HG02610 (cell line): ENCODE data around the gene MYO16.

Experiments used
- ATAC-seq: cut with Tn5 transposase; IDR thresholded peaks from one replicate; pipeline ENCODE4 v1.9.1; 2021; ENCODE audit warnings: mild to moderate bottlenecking, moderate library complexity; ENCODE audit not compliant: unreplicated experiment

The MYO16 gene

DNA sequence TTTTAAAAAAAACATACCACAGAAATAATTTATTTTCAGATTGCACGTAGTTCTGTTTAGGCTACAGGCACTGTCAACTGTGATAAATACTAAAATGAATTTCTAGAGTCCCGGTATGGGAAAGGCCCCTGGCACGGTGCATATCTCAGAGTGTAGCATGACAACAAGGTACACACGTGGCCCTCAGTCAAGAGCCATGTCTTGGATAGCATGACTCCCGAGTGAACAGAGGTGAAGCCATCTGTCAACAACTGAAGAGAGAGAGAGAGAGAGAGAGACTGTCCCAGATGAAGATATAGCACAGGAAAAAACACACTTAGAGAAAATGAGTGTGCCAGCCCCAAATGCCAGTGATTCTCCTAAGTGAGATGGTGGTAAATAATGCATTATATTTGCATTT lies 297.5 kb downstream of the MYO16 start:
- no peak for ATAC-seq

DNA sequence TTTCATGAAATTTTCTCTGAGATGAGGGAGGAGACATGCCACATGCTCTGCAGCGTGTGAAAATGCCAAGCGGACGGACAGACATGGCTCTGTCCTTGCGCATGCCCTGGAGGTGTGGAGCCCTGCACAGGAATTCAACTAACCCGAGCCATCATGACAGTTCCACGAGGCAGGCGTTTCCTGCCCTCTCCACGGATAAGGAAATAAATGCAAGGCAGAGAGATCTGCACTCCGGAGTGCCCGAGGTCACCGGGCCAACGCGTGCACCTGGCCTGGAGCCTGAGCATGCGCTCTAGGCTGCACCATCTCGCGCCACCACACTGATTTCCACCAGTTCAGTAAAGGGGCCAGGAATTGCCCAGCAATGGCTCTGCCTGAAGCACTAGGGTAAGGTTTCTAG lies 298.2 kb downstream of the MYO16 start:
- ATAC-seq = no peak

DNA sequence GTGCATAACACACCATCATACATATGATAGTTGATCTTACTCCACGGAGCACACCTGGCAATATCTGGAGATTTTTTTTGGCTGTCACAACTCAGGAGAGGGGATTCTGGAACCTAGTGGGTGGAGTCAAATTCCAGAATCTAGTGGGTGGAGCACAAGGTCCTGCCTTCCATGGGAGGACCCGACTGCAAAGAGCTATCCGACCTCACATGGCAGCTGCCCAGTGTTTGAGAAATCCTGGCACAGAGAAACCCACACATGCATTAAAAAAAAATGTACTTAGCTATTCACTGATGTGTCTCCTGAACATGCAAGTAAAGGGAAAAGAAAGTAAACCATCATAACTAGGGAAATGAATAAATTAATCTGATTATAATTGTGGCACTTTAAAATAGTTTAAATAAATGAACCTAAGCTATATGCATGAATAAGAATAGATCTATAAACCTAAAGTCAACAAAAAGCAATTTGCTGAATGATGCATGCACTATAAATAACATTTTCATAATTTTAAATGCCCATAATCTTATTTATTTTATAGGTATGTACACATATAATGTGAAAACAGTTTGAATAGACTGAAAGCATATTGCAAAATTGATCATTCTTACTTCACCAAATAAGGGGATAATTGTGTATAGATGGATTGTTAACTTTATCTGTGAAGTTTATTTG lies 300.3 kb downstream of the MYO16 start:
- ATAC-seq = no peak

DNA sequence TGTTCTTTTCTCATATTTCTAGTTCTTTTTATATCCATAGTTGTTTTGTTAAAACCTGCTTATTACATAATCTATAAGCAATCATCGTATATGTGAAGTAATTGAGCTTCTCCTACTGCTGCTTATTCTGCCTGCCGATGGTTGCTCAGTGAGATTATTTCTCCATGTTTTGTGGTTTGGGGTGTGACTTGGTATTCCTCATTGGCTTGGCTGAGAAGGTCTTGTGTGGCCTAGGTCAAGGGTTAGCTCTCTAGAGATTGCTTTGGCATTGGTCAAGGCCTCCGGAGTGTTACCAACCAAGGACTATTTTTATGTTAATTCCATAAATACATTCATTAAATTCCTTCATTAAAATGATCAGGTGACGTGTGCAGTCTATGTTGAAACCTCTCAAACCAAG lies 302.8 kb downstream of the MYO16 start:
- no peak for ATAC-seq

DNA sequence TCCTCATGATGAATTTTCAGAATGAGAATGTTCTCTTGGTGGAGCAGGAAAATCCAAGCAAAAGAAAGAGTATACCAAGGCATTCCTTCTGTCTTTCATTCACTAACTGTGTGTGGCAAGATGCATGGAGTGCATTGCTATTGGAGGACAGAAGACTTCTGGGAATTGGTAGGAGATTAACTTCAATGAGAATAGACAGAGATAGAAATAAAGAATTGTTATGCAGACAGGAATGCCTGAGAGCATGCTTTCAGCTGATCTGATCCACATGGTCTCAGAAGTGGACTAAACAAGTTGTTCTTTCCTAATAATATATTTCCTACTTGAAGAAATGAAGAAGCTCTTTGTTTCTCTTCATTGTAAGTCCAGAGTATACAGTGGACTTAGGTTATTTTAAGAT lies 303.6 kb downstream of the MYO16 start:
- ATAC-seq = no peak

DNA sequence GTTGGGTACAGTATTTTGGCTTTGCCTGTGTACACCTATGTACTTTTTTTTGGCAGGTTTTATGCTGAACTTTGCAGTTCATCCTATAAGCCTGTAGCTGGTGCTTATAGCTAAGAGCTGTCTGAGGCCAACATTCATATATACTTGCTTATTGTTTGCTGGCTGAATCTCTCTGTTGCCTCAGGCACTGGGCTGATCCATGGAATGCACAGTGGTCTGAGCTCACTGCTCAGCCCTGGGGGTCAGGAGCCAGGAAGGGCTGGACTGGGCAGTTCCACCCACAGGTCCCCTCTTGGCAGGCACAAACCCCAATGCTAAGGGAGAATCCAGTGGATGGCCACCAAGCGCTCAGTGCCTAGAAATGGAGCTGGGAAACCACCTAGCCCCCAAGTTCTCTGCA lies 308.7 kb downstream of the MYO16 start:
- no peak for ATAC-seq

DNA sequence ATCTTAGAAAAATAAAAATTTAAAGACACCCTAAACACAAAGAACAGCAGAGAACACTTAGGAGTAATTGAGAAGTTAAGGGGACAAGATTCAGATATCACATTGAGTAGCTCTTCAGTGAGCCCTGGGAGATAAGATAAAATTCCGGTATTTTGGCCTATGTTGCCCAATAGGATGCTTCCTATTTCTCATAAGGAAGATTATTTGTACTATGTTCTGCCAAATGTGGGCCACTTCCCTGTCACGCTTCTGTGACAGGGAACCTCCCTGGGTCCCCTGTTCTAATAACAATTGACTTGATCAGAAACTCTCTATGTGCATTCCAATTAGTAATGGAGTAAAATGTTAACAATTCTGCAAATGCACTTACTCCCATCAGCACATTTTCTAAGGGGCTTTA lies 310.7 kb downstream of the MYO16 start:
- ATAC-seq = no peak

DNA sequence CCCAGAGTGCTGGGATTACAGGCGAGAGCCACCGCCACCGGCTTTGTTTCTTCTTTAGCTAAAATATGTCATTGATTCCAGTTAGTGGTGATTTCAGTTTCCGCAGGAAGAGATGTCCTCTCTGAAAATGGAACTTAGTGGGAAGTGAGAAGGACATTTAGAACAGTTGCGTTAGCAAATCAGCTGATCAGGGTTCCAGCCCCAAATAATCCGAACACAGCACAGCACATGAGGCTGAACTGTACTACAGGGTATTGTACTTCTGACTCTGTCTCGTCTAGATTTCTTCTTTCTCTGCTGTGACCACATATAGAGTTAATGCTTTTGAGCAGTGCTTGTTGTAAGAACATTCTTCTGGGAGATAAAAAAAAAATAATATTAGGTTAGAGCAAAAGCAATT lies 314.4 kb downstream of the MYO16 start:
- no peak for ATAC-seq

DNA sequence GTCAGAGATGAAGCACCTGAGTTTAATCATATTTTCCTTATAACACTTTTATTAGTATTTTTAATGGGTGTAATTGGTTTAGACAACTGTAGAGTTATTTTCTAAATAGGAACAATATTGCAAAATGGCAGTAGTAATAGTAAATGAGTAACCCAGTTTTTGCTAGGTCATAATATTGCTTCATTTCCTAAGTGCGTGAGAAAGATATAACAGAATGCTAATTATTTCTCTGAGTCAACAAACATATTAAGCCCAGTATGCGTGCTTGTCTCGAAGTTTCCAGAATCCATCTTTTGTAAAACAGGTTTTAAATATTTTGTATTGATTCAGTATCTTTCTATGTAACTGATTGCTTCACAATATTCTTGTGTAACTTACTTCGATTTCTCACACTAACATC lies 315.3 kb downstream of the MYO16 start:
- ATAC-seq = no peak

DNA sequence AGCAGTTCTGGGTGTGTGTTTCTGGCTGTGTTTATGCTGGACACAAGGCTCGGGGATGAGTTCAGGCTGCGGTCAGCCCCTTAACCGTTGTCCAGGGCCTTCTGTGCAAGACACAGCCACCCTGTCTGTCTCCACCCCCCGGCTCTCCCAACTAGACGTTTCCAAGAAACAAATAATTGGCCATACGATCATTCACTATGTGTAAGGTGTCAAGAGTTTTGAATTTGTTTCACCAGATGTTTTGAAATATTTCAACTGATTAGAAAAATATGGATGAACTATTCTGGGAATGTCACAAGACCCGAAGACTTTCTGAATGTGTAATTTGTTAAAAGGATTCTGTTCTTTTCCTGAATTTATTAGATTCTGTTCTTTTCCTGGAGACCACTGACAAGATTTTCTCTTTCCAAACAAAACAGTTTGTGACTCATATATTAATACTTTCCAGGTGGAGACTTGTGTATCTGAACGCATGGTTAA lies 318.2 kb downstream of the MYO16 start:
- ATAC-seq = no peak

DNA sequence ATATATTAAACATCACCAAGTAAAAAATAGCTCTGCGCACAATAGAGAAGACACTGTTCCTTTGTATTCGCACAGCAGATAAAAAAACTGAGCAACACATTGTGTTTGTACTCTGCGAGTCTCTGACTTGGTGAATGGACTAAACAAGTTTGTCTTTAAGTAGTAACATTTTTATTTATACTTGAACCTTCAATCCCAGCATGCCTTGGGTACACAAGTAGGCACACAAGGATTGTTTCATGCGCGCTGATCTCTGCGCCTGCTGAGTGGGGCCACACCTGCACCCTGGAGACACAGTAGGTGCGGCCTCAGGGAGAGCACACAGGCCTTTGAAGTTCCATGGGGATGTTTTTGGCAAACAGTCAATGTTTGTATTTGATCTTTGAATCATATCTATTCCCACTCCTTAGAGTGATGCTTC lies 318.9 kb downstream of the MYO16 start:
- ATAC-seq = no peak

DNA sequence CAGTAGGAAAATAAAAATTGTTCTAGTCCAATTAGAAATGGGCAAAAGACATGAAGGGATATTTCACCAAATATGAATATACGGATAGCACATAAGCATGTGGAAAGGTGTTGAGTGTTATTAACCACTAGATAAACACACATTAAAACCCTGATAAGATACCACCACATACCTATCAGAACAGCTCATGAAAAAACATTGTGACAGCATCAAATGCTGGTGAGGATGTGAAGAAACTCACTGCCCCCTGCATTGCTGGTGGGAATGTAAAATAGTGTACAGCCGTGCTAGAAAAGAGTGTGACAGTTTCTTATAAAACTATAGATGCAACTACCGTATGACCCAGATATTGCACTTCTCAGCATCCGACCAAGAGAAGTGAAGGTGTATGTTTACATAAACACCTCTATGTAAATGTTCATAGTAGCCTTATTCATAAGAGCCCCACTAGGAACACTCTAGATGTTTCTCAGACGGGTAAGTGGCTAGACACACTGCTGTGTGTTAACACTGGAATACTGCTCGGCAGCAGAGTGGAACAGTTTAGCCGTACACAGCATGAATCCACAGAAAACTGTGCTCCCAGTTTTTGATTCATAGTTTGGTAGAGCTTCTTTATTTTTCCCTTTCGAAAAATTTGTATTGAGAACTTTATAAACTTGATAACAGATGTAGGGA lies 321.1 kb downstream of the MYO16 start:
- ATAC-seq = no peak

DNA sequence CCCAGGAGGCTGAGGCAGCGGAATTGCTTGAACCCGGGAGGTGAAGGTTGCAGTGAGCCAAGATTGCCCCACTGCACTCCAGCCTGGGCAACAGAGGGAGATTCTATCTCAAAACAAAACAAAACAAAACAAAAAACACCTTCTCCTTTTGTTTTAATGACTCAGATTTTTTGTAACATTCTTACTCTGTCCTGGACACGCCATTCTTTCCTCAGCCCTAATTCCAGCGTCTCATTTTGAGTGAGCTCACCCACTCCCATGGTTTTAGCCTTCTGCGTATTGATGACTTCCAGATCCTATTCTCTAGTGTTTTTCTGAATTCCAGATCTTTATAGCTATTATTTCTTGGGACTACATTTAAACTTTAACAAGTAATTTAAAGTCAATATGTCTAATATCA lies 326.3 kb downstream of the MYO16 start:
- ATAC-seq = no peak

DNA sequence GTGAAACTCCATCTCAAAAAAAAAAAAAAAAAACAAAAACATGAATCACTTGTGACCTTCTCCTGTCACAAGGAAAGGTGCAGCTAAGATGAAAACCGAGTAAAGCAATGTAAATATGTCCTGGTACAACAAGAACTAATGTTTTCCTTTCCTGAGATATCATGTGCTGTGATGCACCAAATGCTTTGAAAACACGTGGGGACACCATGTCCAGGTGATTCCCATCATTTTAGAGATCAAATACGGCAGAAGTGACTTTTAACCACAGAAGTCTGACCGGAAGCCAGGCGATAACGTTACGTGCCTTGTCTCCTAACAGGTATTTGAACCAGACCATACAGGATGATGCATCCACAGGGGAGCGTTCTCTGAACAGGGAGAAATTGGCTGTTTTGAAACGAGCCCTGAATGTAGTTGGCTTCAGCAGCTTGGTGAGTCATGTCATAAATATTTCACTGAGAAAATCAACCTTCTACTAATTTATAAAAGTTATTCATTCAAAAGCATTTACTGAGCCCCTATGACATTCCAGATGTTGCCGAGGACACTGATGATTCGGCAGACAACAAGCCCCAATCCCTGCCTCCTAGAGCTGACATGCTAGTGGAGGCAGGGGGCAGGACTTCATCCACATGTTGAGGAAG lies 328.1 kb downstream of the MYO16 start:
- ATAC-seq = no peak

DNA sequence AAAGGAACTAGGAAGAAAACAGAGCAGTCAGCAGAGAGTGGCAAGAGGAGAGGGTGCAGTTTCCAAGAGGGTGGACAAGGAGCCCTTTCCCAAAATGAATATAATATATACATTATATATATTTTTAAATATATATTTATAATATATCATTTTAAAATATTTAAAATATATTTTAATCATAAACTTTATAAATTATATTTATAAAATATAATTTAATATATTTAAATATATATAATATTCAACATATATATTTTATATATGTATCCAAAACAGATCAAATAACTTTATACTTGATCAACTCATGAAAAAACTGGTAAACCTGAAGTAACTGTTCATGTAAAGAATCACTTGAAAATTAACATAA lies 328.6 kb downstream of the MYO16 start:
- ATAC-seq = no peak

DNA sequence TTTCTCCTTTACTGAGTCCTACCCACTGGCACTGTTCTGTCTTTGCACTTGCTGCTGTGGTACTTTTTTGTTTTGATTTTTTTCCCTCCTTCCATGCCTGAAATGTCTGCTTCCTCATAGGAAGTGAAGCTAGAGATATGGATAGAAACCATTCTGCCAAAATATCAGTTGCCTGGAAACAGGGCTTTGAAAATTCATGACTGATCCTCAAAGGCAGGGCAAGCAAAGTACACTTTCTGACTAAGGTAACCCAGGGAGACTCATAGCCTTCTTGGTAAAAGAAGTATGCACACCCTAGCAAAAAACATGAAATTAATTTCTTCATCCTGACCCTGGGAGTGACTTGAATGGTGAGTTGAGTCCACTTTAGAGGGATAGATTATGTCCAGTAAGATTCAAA lies 329.8 kb downstream of the MYO16 start:
- no peak for ATAC-seq

DNA sequence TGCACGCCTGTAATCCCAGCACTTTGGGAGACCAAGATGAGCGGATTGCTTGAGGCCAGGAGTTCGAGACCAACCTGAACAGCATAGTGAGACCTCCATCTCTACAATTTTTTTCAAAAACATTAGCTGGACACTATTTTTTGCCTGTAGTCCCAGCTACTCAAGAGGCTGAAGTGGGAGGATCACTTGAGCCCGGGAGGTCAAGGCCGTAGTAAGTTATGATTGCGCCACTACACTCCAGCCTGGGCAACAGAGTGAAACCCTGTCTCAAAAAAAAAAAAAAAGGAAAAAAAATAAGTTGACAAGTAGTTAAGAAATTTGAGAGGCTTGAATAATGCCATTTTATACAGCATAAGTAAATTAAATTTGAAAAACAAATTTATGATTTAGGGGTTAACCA lies 330.6 kb downstream of the MYO16 start:
- ATAC-seq = no peak

DNA sequence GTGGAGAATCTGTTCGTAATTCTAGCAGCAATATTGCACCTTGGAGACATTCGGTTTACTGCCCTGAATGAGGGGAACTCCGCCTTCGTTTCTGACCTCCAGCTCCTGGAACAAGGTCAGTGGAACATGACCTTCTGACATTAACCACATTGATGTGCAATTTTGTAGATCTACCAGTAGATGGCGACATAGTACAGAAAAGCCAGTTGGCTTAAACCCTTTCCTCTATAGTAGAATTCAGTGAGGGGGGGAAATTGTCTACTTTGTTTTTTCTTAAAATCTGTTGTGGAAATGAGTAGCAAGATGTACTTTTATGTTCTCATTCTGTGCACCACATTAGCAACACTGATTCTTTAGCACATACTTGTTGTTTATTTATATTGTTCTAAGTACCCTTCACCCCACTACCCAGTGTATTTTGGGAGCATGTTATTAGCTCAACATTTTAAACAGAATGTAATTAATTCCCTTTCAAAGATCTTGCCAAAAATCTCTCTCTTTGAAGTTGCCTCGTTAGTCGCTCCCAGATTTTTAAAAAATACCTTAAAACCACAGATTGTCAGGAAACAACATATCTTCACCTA lies 332.2 kb downstream of the MYO16 start:
- ATAC-seq = peak; percentile 90

DNA sequence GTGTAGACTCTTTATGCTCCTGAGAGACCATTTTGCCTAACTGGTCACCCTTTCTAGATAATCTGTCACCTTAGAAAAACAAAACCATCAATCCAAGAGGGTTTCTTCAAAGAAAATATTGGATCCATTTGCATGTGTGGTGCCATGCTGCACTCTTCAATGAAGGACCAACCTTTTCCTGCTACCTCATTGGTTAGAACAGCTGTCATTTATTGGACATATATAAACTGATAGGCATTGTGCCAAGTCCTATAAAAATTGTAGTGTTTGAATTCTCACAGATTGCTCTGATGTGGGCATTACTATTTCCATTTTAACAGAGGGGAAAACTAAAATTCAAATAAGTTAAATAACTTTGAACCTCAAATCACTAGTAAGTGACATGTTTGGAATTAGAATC lies 333.2 kb downstream of the MYO16 start:
- ATAC-seq = no peak

DNA sequence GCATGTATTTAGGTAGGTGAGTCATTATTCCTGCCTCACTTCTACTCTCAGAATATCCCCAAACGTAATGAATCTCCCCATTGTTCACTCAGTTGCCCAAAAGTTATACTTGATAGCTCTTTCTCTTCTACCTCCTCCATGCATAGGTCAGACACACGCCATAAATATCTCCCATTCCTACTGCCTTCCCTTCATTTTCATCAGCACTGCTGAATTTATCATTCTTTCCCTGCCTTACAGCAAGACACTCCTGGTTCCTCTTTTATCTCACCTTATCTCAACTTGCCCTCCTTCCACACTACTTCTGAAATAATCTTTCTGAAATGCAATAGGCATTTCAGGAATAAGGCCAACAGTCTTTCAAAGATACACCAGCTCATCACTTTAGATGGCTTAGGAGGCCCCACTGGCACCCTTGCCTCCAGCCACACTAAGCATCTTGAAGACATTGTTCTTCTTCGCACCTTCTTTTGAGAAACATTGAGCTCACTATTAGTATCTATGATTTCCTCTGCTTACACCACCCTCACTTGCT lies 333.9 kb downstream of the MYO16 start:
- ATAC-seq = no peak

DNA sequence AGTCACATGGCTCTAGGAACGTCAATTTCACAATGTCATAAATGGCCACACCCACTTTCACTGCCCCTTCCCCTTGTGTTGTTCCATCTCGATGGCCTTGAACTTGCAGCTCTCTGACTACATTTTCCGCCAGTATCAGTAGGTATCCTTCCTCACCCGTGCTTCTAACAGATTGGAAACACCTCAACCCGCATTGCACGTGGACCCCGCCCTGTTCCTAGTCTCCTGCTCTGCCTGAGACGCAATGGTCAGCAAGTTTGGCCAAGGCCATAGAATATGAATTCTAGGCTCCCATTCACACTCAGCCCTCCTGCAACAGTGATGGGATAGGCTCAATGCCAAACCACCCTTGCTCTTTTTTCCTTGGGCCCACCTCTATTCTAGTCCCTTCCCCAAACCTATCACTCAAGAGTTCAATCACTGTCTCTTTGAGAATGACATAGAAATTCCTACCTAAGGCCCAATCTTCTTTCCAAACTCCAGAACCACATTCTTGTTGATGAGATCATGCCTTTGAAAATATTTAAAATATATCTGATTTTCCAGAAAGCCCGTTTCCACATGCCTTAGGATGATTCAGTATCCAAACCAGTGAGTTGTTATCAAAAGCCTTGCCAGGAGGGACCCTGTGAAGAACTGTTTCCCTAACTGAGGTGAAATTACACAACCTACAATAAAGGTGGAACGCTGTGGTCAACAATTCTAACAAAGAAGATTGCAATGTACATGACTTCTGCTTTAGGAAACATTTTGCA lies 334.6 kb downstream of the MYO16 start:
- no peak for ATAC-seq
